Thyroid gland (tissue), 4 donors: Measurements from ENCODE around the gene ATF6.

Experiments
- POLR2A ChIP-seq, 2 donors: fragments of 450-650 bp; IDR thresholded peaks; one replicate each; pipeline ENCODE4 v1.6.1; 2017; ENCODE audit warnings: antibody characterized with exemption in 2 of 2, mild to moderate bottlenecking in 2 of 2, moderate library complexity in 1 of 2
- TF ChIP-seq, protein P1 (sequence below), 6 experiments: fragments of 200-600 bp in 3 of 6; fragments of 450-650 bp in 3 of 6; sonication (generic) in 3 of 6; IDR thresholded peaks; one replicate each; pipeline ENCODE4 v1.5.1; 2016 to 2019; ENCODE audit warnings: antibody characterized with exemption in 6 of 6, mild to moderate bottlenecking in 2 of 6, inconsistent platforms in 1 of 6, moderate library complexity in 1 of 6

- TF ChIP-seq, protein P1, sequence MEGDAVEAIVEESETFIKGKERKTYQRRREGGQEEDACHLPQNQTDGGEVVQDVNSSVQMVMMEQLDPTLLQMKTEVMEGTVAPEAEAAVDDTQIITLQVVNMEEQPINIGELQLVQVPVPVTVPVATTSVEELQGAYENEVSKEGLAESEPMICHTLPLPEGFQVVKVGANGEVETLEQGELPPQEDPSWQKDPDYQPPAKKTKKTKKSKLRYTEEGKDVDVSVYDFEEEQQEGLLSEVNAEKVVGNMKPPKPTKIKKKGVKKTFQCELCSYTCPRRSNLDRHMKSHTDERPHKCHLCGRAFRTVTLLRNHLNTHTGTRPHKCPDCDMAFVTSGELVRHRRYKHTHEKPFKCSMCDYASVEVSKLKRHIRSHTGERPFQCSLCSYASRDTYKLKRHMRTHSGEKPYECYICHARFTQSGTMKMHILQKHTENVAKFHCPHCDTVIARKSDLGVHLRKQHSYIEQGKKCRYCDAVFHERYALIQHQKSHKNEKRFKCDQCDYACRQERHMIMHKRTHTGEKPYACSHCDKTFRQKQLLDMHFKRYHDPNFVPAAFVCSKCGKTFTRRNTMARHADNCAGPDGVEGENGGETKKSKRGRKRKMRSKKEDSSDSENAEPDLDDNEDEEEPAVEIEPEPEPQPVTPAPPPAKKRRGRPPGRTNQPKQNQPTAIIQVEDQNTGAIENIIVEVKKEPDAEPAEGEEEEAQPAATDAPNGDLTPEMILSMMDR (IDR thresholded peaks at IDR 0.05), result no peak
- no peak for TF ChIP-seq POLR2A (IDR thresholded peaks at IDR 0.05)
Observed at GRCh38 chr1:161936786-161937185, 170.7 kb downstream of the ATF6 start.
